ENCODE data around the gene PDZD8.
"Not testable (repeated sequence)": the region's sequence is repeated elsewhere in the genome, so short reads cannot be mapped to it uniquely, and the experiment has no call there.

PDZD8 gene

GRCh38 chr10:117300671-117301070 is 74.6 kb downstream of the PDZD8 start:
- DNase-seq (ENCODE audit: low read depth): no peak
- TF ChIP-seq CTCF (IDR thresholded peaks at IDR 0.05; ENCODE audit: control insufficient read depth, extremely low read depth, insufficient read depth): no peak
- no peak overlapping the region for H3K4me3 ChIP-seq (ENCODE audit: low read depth, low read length)

- DNase-seq (ENCODE audit: low read depth): no peak
- TF ChIP-seq CTCF (IDR thresholded peaks at IDR 0.05; ENCODE audit: control insufficient read depth, extremely low read depth, insufficient read depth): no peak
- H3K4me3 ChIP-seq (ENCODE audit: low read depth, low read length): no peak overlapping the region
These were observed 75.8 kb downstream of the PDZD8 start for GRCh38 chr10:117299435-117299834.

- no peak overlapping the region for H3K4me3 ChIP-seq (ENCODE audit: low read depth, low read length)
- no peak for TF ChIP-seq CTCF (IDR thresholded peaks at IDR 0.05; ENCODE audit: control insufficient read depth, extremely low read depth, insufficient read depth)
- no peak for DNase-seq (ENCODE audit: low read depth)
These were observed 77.0 kb downstream of the PDZD8 start for GRCh38 chr10:117298219-117298618.

- no peak for DNase-seq (ENCODE audit: low read depth)
- TF ChIP-seq CTCF (IDR thresholded peaks at IDR 0.05; ENCODE audit: control insufficient read depth, extremely low read depth, insufficient read depth): no peak
- no peak overlapping the region for H3K4me3 ChIP-seq (ENCODE audit: low read depth, low read length)
These were observed 80.5 kb downstream of the PDZD8 start for GRCh38 chr10:117294735-117295134.

- TF ChIP-seq CTCF (IDR thresholded peaks at IDR 0.05; ENCODE audit: control insufficient read depth, extremely low read depth, insufficient read depth): no peak
- no peak for DNase-seq (ENCODE audit: low read depth)
- no peak overlapping the region for H3K4me3 ChIP-seq (ENCODE audit: low read depth, low read length)
These were observed 81.1 kb downstream of the PDZD8 start for GRCh38 chr10:117294039-117294645.

- DNase-seq (ENCODE audit: low read depth); H3K4me3 ChIP-seq (ENCODE audit: low read depth, low read length): not testable (repeated sequence)
These were observed 84.4 kb downstream of the PDZD8 start for GRCh38 chr10:117290872-117291271.

- no peak for DNase-seq (ENCODE audit: low read depth)
- no peak for TF ChIP-seq CTCF (IDR thresholded peaks at IDR 0.05; ENCODE audit: control insufficient read depth, extremely low read depth, insufficient read depth)
These were observed 90.3 kb downstream of the PDZD8 start for GRCh38 chr10:117284716-117285494.

More at GRCh38 chr10:117284716-117285494, 90.3 kb downstream of the PDZD8 start:
- no peak overlapping the region for H3K4me3 ChIP-seq (ENCODE audit: low read depth, low read length)
